NT2/D1 (cell line): ENCODE measurements around the gene CD163.

Experiments used
- SUZ12 ChIP-seq: IDR thresholded peaks from 2 replicates; pipeline ENCODE4 v1.6.1; 2011; ENCODE audit not compliant: insufficient read length, insufficient read depth; ENCODE audit errors: extremely low read depth
- ZNF274 ChIP-seq: IDR thresholded peaks from 2 replicates; pipeline ENCODE4 v1.6.1; 2011; ENCODE audit warnings: mild to moderate bottlenecking, low read depth, low read length

DNA sequence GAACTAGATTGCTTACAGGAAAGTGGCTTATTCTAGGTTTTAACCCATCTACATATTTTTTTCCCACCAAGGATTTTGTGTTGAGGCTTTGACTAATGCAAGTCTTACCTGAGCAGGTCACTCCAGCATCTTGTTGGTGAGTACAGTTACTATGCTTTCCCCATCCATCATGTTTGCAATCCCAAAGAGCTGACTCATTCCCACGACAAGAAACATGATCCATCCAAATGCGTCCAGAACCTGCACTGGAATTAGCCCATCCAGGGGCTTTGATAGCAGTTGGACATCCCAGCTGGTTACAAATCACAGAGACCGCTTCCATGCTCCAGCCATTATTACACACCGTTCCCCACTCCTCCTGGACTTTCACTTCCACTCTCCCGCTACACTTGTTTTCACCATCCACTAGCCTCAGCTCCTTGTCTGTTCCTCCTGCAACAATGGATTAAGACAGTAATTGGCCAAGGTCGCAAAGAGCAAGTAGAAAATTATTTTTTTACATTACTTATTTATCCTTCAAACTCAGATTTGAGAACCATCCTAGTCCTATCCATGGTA, 2.5 kb downstream of the CD163 start:
- TF ChIP-seq SUZ12 (no peak), ZNF274 (no peak)
